ENCODE measurements around the gene ZBTB21.

- TF ChIP-seq CTCF (conservative IDR thresholded peaks at IDR 0.05 in 1 of 2, IDR thresholded peaks at IDR 0.05 in 1 of 2; ENCODE audit: low read depth in 1 of 2, low read length in 2 of 2) (no peak), EZH2 (IDR thresholded peaks at IDR 0.05; ENCODE audit: low read length, missing control alignments) (no peak)
Observed at GRCh38 chr21:42007356-42007940, 2.7 kb downstream of the ZBTB21 start.
